H1 (cell line): ENCODE measurements around the gene TMEM129. TPM values are rescaled to one million over a fixed set of nuclear protein-coding genes. Genes with fewer than 3 reads are reported as not detected.

Experiments used
- CTCF ChIA-PET: fragments of 300-600 bp; sonication (Branson Sonifier 250); formaldehyde crosslinking; loops from one replicate; lab custom pipeline; 2021; ENCODE audit not compliant: partially characterized antibody; lab: Charles Lee
- POLR2A ChIA-PET: fragments of 300-600 bp; sonication (Branson Sonifier 250); formaldehyde crosslinking; loops from one replicate; lab custom pipeline; 2021; ENCODE audit warnings: inconsistent platforms; ENCODE audit not compliant: partially characterized antibody; lab: Charles Lee
- DNase-seq, 2 experiments: peaks; one replicate each; pipeline versions ENCODE4 v3.0.0 to v3.0.0-alpha.2; 2010 to 2022; ENCODE audit warnings: low spot score in 2 of 2, low read depth in 1 of 2, mixed read lengths in 1 of 2
- FAIRE-seq: peaks from 2 replicates; lab custom pipeline; 2011; peaks lifted over from hg19 to GRCh38; lab: Jason Lieb, UNC
- H2AFZ ChIP-seq: 2 replicates; pipeline ENCODE4 v1.8.1; 2012; ENCODE audit warnings: low read length, inconsistent platforms
- H2AK5ac ChIP-seq: 2 replicates; pipeline ENCODE4 v1.6.1; 2013; ENCODE audit warnings: low read depth, low read length
- H2BK120ac ChIP-seq: replicated peaks from 2 replicates; pipeline ENCODE3; 2013; ENCODE audit warnings: low read depth, low read length, inconsistent platforms
- H2BK12ac ChIP-seq: 2 replicates; pipeline ENCODE4 v1.6.1; 2013; ENCODE audit warnings: low read depth, low read length
- H2BK15ac ChIP-seq: 2 replicates; pipeline ENCODE4 v1.6.1; 2013; ENCODE audit warnings: low read length
- H2BK20ac ChIP-seq: 2 replicates; pipeline ENCODE4 v1.6.1; 2013; ENCODE audit warnings: low read length
- H2BK5ac ChIP-seq: 2 replicates; pipeline ENCODE4 v1.6.1; 2013; ENCODE audit warnings: low read depth, low read length
- H3K14ac ChIP-seq: 2 replicates; pipeline ENCODE4 v1.6.1; 2013; ENCODE audit warnings: inconsistent platforms; ENCODE audit not compliant: insufficient read length
- H3K18ac ChIP-seq: 2 replicates; pipeline ENCODE4 v1.6.1; 2013; ENCODE audit warnings: low read length; ENCODE audit errors: extremely low read depth
- H3K23ac ChIP-seq: 2 replicates; pipeline ENCODE4 v1.6.1; 2013; ENCODE audit warnings: inconsistent platforms; ENCODE audit not compliant: insufficient read length
- H3K23me2 ChIP-seq: 2 replicates; pipeline ENCODE4 v1.6.1; 2013; ENCODE audit warnings: low read depth, low read length
- H3K27ac ChIP-seq: 2 replicates; pipeline ENCODE4 v1.6.1; 2011; ENCODE audit warnings: low read depth, low read length, inconsistent platforms
- H3K27me3 ChIP-seq, 4 experiments: replicated peaks in 1 of 4; 1 replicate in 1 of 4; 2 replicates in 3 of 4; pipeline versions ENCODE4 v1.6.1 to v1.8.1; 2011 to 2013; ENCODE audit warnings: low read length in 3 of 4, mild to moderate bottlenecking in 3 of 4, inconsistent platforms in 2 of 4, mixed read lengths in 2 of 4, moderate library complexity in 1 of 4; ENCODE audit not compliant: control insufficient read depth in 3 of 4, insufficient read depth in 3 of 4; ENCODE audit errors: extremely low read depth in 1 of 4
- H3K36me3 ChIP-seq, 4 experiments: 2 replicates each; pipeline versions ENCODE4 v1.6.1 to v1.8.1; 2011 to 2013; ENCODE audit warnings: mild to moderate bottlenecking in 4 of 4, low read length in 3 of 4, moderate library complexity in 2 of 4, control low read depth in 1 of 4, inconsistent platforms in 1 of 4; ENCODE audit not compliant: insufficient read depth in 4 of 4, control insufficient read depth in 2 of 4
- H3K4ac ChIP-seq: replicated peaks from 2 replicates; pipeline ENCODE3; 2013; ENCODE audit warnings: low read length, low read depth, mixed read lengths, inconsistent platforms; ENCODE audit not compliant: insufficient read length
- H3K4me1 ChIP-seq, 4 experiments: replicated peaks in 1 of 4; 1 replicate in 1 of 4; 2 replicates in 3 of 4; pipeline versions ENCODE4 v1.6.1 to v1.8.1; 2011 to 2013; ENCODE audit warnings: low read length in 3 of 4, inconsistent platforms in 2 of 4, mixed read lengths in 1 of 4; ENCODE audit not compliant: insufficient read depth in 4 of 4, control insufficient read depth in 3 of 4
- H3K4me2 ChIP-seq, 2 experiments: 2 replicates each; pipeline versions ENCODE4 v1.6.1 to v1.8.1; 2011 to 2013; ENCODE audit warnings: low read depth in 2 of 2, low read length in 2 of 2, control low read depth in 1 of 2, inconsistent platforms in 1 of 2, mild to moderate bottlenecking in 1 of 2; ENCODE audit not compliant: insufficient read depth in 1 of 2
- H3K4me3 ChIP-seq, 4 experiments: fragments of 200-600, 300-600 bp in 1 of 4; sonication (generic), shearing (Covaris generic), sonication (Bioruptor Twin) in 1 of 4; 2 replicates each; pipeline versions ENCODE4 v1.5.1 to v1.8.1; 2011 to 2016; ENCODE audit warnings: low read length in 4 of 4, low read depth in 3 of 4, control low read depth in 2 of 4, inconsistent platforms in 2 of 4, mild to moderate bottlenecking in 2 of 4, mixed read lengths in 1 of 4, moderate library complexity in 1 of 4; ENCODE audit not compliant: insufficient read depth in 2 of 4; ENCODE audit errors: extremely low read depth in 1 of 4
- H3K56ac ChIP-seq: replicated peaks from 2 replicates; pipeline ENCODE3; 2013; ENCODE audit warnings: low read depth, mild to moderate bottlenecking, mixed read lengths, low read length, inconsistent platforms; ENCODE audit not compliant: insufficient read length
- H3K79me1 ChIP-seq: 2 replicates; pipeline ENCODE4 v1.6.1; 2013; ENCODE audit warnings: low read depth, low read length, control low read depth
- H3K79me2 ChIP-seq, 2 experiments: 2 replicates each; pipeline versions ENCODE4 v1.6.1 to v1.8.1; 2012 to 2013; ENCODE audit warnings: low read length in 2 of 2, mild to moderate bottlenecking in 2 of 2, inconsistent platforms in 1 of 2; ENCODE audit not compliant: insufficient read depth in 2 of 2, control insufficient read depth in 1 of 2
- H3K9ac ChIP-seq, 4 experiments: replicated peaks in 1 of 4; 1 replicate in 1 of 4; 2 replicates in 3 of 4; pipeline versions ENCODE4 v1.6.1 to v1.8.1; 2011 to 2013; ENCODE audit warnings: low read depth in 3 of 4, low read length in 3 of 4, control low read depth in 2 of 4, mild to moderate bottlenecking in 2 of 4, moderate library complexity in 2 of 4, inconsistent platforms in 1 of 4; ENCODE audit errors: extremely low read depth in 1 of 4
- H3K9me3 ChIP-seq, 2 experiments: 2 replicates each; pipeline versions ENCODE4 v1.6.1 to v1.8.1; 2012 to 2013; ENCODE audit warnings: mild to moderate bottlenecking in 2 of 2, moderate library complexity in 2 of 2, control low read depth in 1 of 2, inconsistent platforms in 1 of 2, low read depth in 1 of 2, low read length in 1 of 2, mixed read lengths in 1 of 2; ENCODE audit not compliant: insufficient read depth in 2 of 2
- H4K20me1 ChIP-seq, 2 experiments: replicated peaks in 1 of 2; 2 replicates each; pipeline versions ENCODE3 to v1.8.1; 2011 to 2013; ENCODE audit warnings: inconsistent platforms in 2 of 2, low read length in 2 of 2, mild to moderate bottlenecking in 1 of 2; ENCODE audit not compliant: insufficient read depth in 2 of 2, control insufficient read depth in 1 of 2
- H4K5ac ChIP-seq: 2 replicates; pipeline ENCODE4 v1.6.1; 2013; ENCODE audit warnings: low read length, low read depth, mixed read lengths, inconsistent platforms; ENCODE audit not compliant: insufficient read length
- H4K8ac ChIP-seq: 2 replicates; pipeline ENCODE4 v1.8.0; 2013; ENCODE audit warnings: mild to moderate bottlenecking, moderate library complexity, low read length, inconsistent platforms; ENCODE audit not compliant: insufficient read depth; ENCODE audit errors: extremely low read depth
- H4K91ac ChIP-seq: replicated peaks from 2 replicates; pipeline ENCODE3; 2013; ENCODE audit warnings: low read length, mixed read lengths, inconsistent platforms; ENCODE audit not compliant: insufficient read length
- CHD1 ChIP-seq: IDR thresholded peaks from 2 replicates; pipeline ENCODE4 v1.6.1; 2012; ENCODE audit warnings: low read depth, low read length, improper control_type of control experiment
- WGBS, 2 experiments: shearing (Covaris generic) in 1 of 2; methylation state at CpG; one replicate each; pipeline versions ENCODE4 v1.1.6 to v1.1.7; 2013 to 2015; ENCODE audit warnings: low lambda C conversion rate in 2 of 2, mixed read lengths in 2 of 2, inconsistent platforms in 1 of 2, low coverage in 1 of 2, missing lambda C conversion rate in 1 of 2; ENCODE audit not compliant: insufficient replicate concordance in 2 of 2, insufficient coverage in 1 of 2, insufficient read length in 1 of 2; ENCODE audit errors: extremely low coverage in 1 of 2, missing lambda C conversion rate in 1 of 2; 5-methylcytosine and 5-hydroxymethylcytosine counted together
- polyA plus RNA-seq, 7 experiments: library from polyadenylated mRNA; depleted of rRNA in 3 of 7; stranded (reverse) in 5 of 7; unstranded in 2 of 7; fragments of >200 nt in 5 of 7; fragments of 200-250 nt in 2 of 7; gene quantifications; 1 replicate in 5 of 7; 2 replicates in 1 of 7; 4 replicates in 1 of 7; pipeline versions ENCODE4 v1.2.1 to v1.2.3, GENCODE V29; 2011 to 2013; ENCODE audit warnings: missing spikeins in 2 of 7, mixed read lengths in 2 of 7
- total RNA-seq: library from RNA; stranded (reverse); fragmentation: NEBNext Ultra II Directional; extraction: Animal tissue kit (Norgen Biotek cat#: 25700); gene quantifications from 2 replicates; pipeline ENCODE4 v1.2.1, GENCODE V29; 2021

Gene TMEM129
- total and polyA plus RNA-seq, 2 of the 8 experiments (the other 6 are each of a cell fraction or from before 2014, with no cell fraction given) = 31.5 to 58.7 TPM

GRCh38 chr4:1703867-1704266 lies 17.3 kb downstream of the TMEM129 start:
- FAIRE-seq (no peak), DNase-seq (no peak)
- H3K56ac ChIP-seq = no peak overlapping the region
- H3K14ac ChIP-seq = no peak overlapping the region
- no peak overlapping the region for H2AFZ ChIP-seq
- peaks cover 4 to 49% of the 10 kb centered on the region in 2 experiments; a peak in 3 of 4 replicates for H3K79me2 ChIP-seq
- no peaks in the 10 kb centered on the region for H3K9me3 ChIP-seq
- no peak overlapping the region for H3K4me3 ChIP-seq
- H3K4me2 ChIP-seq = no peak overlapping the region
- H3K23me2 ChIP-seq = no peaks in the 10 kb centered on the region
- no peak overlapping the region for H2BK12ac ChIP-seq
- no peak overlapping the region for H2BK5ac ChIP-seq
- H4K20me1 ChIP-seq = peaks cover 6 to 7% of the 10 kb centered on the region in 2 experiments
- H3K27me3 ChIP-seq = no peaks in the 10 kb centered on the region
- H3K4ac ChIP-seq = no peak overlapping the region
- ChIA-PET POLR2A (interaction anchor here (1.0 to 2.9 kb wide), 4 partner anchors 8 to 14 kb away, joined by 3 to 14 read pairs (median 4); partner anchors contain the start of gene SLBP), CTCF (interaction anchor here (1.2 to 22.9 kb wide), 3 partner anchors 9 to 22 kb away, joined by 3 to 326 read pairs (median 94); partner anchors contain the start of genes TACC3 and TMEM129)
- no peak overlapping the region for H3K9ac ChIP-seq
- peaks cover 8 to 41% (median 21%) of the 10 kb centered on the region in 4 experiments for H3K36me3 ChIP-seq
- H4K91ac ChIP-seq = no peak overlapping the region
- no peaks in the 10 kb centered on the region; a peak in 1 of 7 replicates for H3K4me1 ChIP-seq
- no peak overlapping the region for H4K8ac ChIP-seq
- H3K23ac ChIP-seq = no peak overlapping the region
- H3K79me1 ChIP-seq = peaks cover 3% of the 10 kb centered on the region
- H2BK120ac ChIP-seq = no peak overlapping the region
- no peak overlapping the region for H4K5ac ChIP-seq
- no peak overlapping the region for H3K18ac ChIP-seq
- H2BK20ac ChIP-seq = no peak overlapping the region
- 100% methylated on average over 1 of the region's 1 CpG; no CpG with 5 or more reads in 1 of the 2 experiments for WGBS, 2 experiments
- no peak overlapping the region for H3K27ac ChIP-seq
- H2AK5ac ChIP-seq = no peak overlapping the region
- no peak overlapping the region for H2BK15ac ChIP-seq
- TF ChIP-seq CHD1 = no peak
